Karpas-422 (cell line): ENCODE data around the gene C5orf24. TPM values are rescaled to one million over a fixed set of nuclear protein-coding genes. Genes with fewer than 3 reads are reported as not detected.

Source experiments
- DNase-seq: peaks from one replicate; pipeline ENCODE4 v3.0.0-alpha.2; 2015
- H2AFZ ChIP-seq: fragments of 200-600 bp; sonication (generic); 2 replicates; pipeline ENCODE4 v1.6.1; 2014; ENCODE audit warnings: antibody characterized with exemption, low read length, mixed read lengths
- H3K27ac ChIP-seq: fragments of 200-600 bp; sonication (generic); 2 replicates; pipeline ENCODE4 v1.5.1; 2014; ENCODE audit warnings: mild to moderate bottlenecking, low read length, moderate library complexity
- H3K27me3 ChIP-seq: fragments of 200-600 bp; sonication (generic); 2 replicates; pipeline ENCODE4 v1.6.1; 2014; ENCODE audit warnings: low read length, mixed read lengths
- H3K36me3 ChIP-seq: fragments of 200-600 bp; sonication (generic); 2 replicates; pipeline ENCODE4 v1.6.1; 2014; ENCODE audit warnings: low read length, mixed read lengths; ENCODE audit not compliant: insufficient read depth
- H3K4me1 ChIP-seq: fragments of 200-600 bp; sonication (generic); 2 replicates; pipeline ENCODE4 v1.6.1; 2014; ENCODE audit warnings: mild to moderate bottlenecking, low read length, mixed read lengths
- H3K4me2 ChIP-seq: fragments of 200-600 bp; sonication (generic); 2 replicates; pipeline ENCODE4 v1.6.1; 2014; ENCODE audit warnings: low read length, low read depth, mild to moderate bottlenecking; ENCODE audit not compliant: poor library complexity, severe bottlenecking
- H3K4me3 ChIP-seq: fragments of 200-600 bp; sonication (generic); 2 replicates; pipeline ENCODE4 v1.5.1; 2014; ENCODE audit warnings: mild to moderate bottlenecking, antibody characterized with exemption, low read length, mixed read lengths
- H3K79me2 ChIP-seq: fragments of 200-600 bp; sonication (generic); 2 replicates; pipeline ENCODE4 v1.6.1; 2014; ENCODE audit warnings: mild to moderate bottlenecking, low read length, mixed read lengths
- H3K9ac ChIP-seq: fragments of 200-600 bp; sonication (generic); 2 replicates; pipeline ENCODE4 v1.6.0; 2014; ENCODE audit warnings: low read length
- H3K9me2 ChIP-seq: fragments of 200-600 bp; sonication (generic), shearing (Covaris generic); replicated peaks from 2 replicates; pipeline ENCODE4 v1.6.0; 2014; ENCODE audit warnings: mild to moderate bottlenecking, low read length, moderate library complexity; ENCODE audit not compliant: insufficient read depth
- H3K9me3 ChIP-seq: fragments of 300-700, 200-600 bp; sonication (generic); 2 replicates; pipeline ENCODE4 v1.6.1; 2014; ENCODE audit warnings: low read length, mixed read lengths
- H4K20me1 ChIP-seq: fragments of 200-600 bp; sonication (generic); 2 replicates; pipeline ENCODE4 v1.6.1; 2014; ENCODE audit warnings: mild to moderate bottlenecking, antibody characterized with exemption, low read length, low read depth; ENCODE audit not compliant: insufficient read depth
- total RNA-seq: library from RNA; depleted of rRNA; stranded (reverse); fragments of >200 nt; shearing (Covaris generic); gene quantifications from 2 replicates; pipeline ENCODE4 v1.2.3, GENCODE V29; 2014; ENCODE audit warnings: low replicate concordance; rRNA removed

The C5orf24 gene
- total RNA-seq, 1 experiment from 2014 or later, result 43.3 TPM

DNA sequence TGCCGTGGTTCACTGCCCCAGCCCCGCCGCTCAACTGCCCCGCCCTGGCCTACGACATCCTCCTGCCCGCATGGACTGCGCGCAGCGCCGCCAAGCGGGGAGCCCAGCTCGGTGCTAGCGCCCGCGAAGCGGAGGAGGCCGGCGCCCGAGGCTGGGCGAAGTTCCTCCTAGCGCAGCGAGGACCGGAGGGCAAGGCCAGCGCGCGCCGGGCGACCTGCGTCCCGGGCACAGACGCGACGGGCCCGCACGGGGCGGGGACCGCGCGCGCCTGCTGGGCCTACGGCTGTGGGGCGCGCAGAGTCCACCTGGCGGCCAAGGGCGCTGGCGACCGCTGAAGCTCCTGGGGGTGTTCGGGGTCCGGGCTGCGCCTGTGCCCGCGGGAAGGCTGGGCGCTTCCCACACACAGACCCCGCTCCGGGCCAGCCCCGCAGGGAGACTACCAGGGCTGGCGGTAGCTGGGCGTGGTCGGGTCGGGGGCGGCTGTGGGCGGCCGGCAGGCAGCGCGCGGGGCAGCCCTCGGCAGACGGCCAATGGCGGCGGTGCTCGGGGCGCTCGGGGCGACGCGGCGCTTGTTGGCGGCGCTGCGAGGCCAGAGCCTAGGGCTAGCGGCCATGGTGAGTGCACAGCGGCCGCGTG, 59.0 kb downstream of the C5orf24 start, which contains the start of gene PCBD2:
PCBD2 (plus strand) TSS at position 522 of the 636 bp plus-strand sequence; CDS start at position 531, 9 bp downstream.
- H3K9me3 ChIP-seq, result no peaks in the 10 kb centered on the region
- H3K9ac ChIP-seq, result peak within 1 kb of the TSS; percentile 88
- DNase-seq, result peak; percentile 98
- peak within 1 kb of the TSS; percentile 76; the same call in 1 of the 2 replicates for H2AFZ ChIP-seq
- peaks cover 44% of the 10 kb centered on the region for H3K4me1 ChIP-seq
- peaks cover 16% of the 10 kb centered on the region; the same call in 1 of the 2 replicates for H3K36me3 ChIP-seq
- H4K20me1 ChIP-seq, result no peaks in the 10 kb centered on the region
- H3K9me2 ChIP-seq, result no peaks in the 10 kb centered on the region
- H3K4me2 ChIP-seq, result peak within 1 kb of the TSS; percentile 84
- H3K4me3 ChIP-seq, result peak within 1 kb of the TSS; percentile 82
- no peaks in the 10 kb centered on the region for H3K27me3 ChIP-seq
- H3K27ac ChIP-seq, result peak within 1 kb of the TSS; percentile 89
- H3K79me2 ChIP-seq, result peaks cover 26% of the 10 kb centered on the region

DNA sequence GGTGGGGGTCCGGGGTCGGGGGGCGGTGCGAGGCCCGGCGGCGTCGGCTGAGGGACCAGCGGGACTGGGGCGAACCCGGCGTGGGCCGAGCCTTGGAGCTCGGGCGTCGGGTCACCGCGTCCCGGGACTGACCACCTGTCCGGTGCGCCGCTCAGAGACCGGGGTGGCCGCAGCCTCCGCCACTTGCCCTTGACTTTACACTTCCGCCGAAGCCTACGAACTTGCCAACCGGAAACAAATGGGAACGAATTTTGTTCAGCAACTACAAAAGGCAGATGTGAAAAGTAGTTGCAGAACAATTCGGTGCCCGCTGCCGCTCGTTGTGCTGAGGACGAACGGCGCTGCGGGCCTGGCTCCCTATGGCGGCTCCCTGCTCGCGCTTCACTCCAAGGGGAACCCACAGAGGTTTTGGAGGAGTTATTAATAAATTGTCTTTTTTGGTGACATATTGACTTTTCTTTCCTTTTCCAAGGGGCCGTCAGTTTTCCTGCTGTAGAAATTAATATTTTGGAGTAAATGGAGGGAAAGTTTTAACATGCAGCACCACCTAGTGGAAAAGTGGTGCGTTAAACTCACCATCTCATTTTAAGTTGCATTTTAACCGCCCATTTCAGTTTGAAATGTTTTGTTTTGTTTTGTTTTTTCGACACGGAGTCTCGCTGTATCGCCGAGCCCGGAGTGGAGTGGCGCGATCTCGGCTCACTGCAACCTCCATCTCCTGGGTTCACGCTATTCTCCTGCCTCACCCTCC, 59.7 kb downstream of the C5orf24 start:
- Histone ChIP-seq H3K9ac (peak overlapping the region; percentile 88), H3K27me3 (no peaks in the 10 kb centered on the region), H3K27ac (peak overlapping the region; percentile 89), H3K4me2 (peak overlapping the region; percentile 84), H3K36me3 (peaks cover 18% of the 10 kb centered on the region; the same call in 1 of the 2 replicates), H3K9me2 (no peaks in the 10 kb centered on the region), H3K79me2 (peaks cover 29% of the 10 kb centered on the region), H2AFZ (peak overlapping the region; percentile 51; the same call in 1 of the 2 replicates), H3K4me1 (peaks cover 44% of the 10 kb centered on the region), H3K4me3 (peak overlapping the region; percentile 82), H3K9me3 (no peaks in the 10 kb centered on the region), H4K20me1 (no peaks in the 10 kb centered on the region)
- peak; percentile 87 for DNase-seq

- H3K4me2 ChIP-seq, result peak overlapping the region; percentile 84
- peak overlapping the region; percentile 89 for H3K27ac ChIP-seq
- DNase-seq, result no peak
These were observed 61.0 kb downstream of the C5orf24 start for GRCh38 chr5:134906811-134907210.

More at GRCh38 chr5:134906811-134907210, 61.0 kb downstream of the C5orf24 start:
- peaks cover 35% of the 10 kb centered on the region for H3K4me1 ChIP-seq
- H3K9me2 ChIP-seq, result no peaks in the 10 kb centered on the region
- peaks cover 38% of the 10 kb centered on the region for H3K79me2 ChIP-seq
- no peak overlapping the region for H3K4me3 ChIP-seq
- no peaks in the 10 kb centered on the region for H3K9me3 ChIP-seq
- H3K27me3 ChIP-seq, result no peaks in the 10 kb centered on the region
- H3K36me3 ChIP-seq, result peaks cover 28% of the 10 kb centered on the region; the same call in 1 of the 2 replicates
- 0 out of 2 replicates have a peak overlapping the region, but pooled peaks have one; percentile 88 for H3K9ac ChIP-seq
- H2AFZ ChIP-seq, result no peak overlapping the region
- H4K20me1 ChIP-seq, result no peaks in the 10 kb centered on the region

Other genes starting within 250 kb of the C5orf24 start
- gene SAR1B, start 213.1 kb upstream of the C5orf24 start, total RNA-seq, result 41.2 and 49.1 TPM in 2 replicates
- 5.2 and 25.8 TPM in 2 replicates for gene SEC24A, start 197.2 kb upstream of the C5orf24 start, total RNA-seq
- gene CAMLG, start 107.4 kb upstream of the C5orf24 start, total RNA-seq, result 42.8 and 66.8 TPM in 2 replicates
- gene DDX46, start 87.2 kb upstream of the C5orf24 start, total RNA-seq, result 23.0 and 33.1 TPM in 2 replicates
- 52.2 and 90.3 TPM in 2 replicates for gene TXNDC15, start 28.4 kb downstream of the C5orf24 start, total RNA-seq
- 10.4 and 14.4 TPM in 2 replicates for gene PCBD2, start 59.2 kb downstream of the C5orf24 start, total RNA-seq
- not detected in 2 replicates for gene CATSPER3, start 121.9 kb downstream of the C5orf24 start, total RNA-seq
- gene PITX1, start 188.3 kb downstream of the C5orf24 start, total RNA-seq, result 173 and 469 TPM in 2 replicates